Right ventricle myocardium superior (tissue), 1 donor: ENCODE results near the gene NGRN. TPM values are rescaled to one million over a fixed set of nuclear protein-coding genes. Genes with fewer than 3 reads are reported as not detected.
"Not testable (repeated sequence)": the region's sequence is repeated elsewhere in the genome, so short reads cannot be mapped to it uniquely, and the experiment has no call there.

Experiments used
- ATAC-seq: fragments of 200-7000 bp; cut with Tn5 transposase; one replicate; pipeline ENCODE4 v1.9.1; 2020; ENCODE audit warnings: mild to moderate bottlenecking; ENCODE audit not compliant: poor library complexity
- DNase-seq: peaks from one replicate; pipeline ENCODE4 v3.0.0-alpha.2; 2020
- intact Hi-C: fragments of 100-400 bp; cut with DNase I; formaldehyde crosslinking; loops from one replicate; pipeline ENCODE4 v1.11.2; 2022
- total RNA-seq: library from RNA; stranded (reverse); fragmentation: NEBNext Ultra II Directional; extraction: Animal tissue kit (Norgen Biotek cat#: 25700); gene quantifications from one replicate; pipeline ENCODE4 v1.2.1, GENCODE V29; 2021
- donor health status: DM: no; HTN: yes; CAD: no; lungs with severe emphysema.

Gene NGRN
- total RNA-seq, 1 donor from 2014 or later, result 122 TPM

- ATAC-seq (no peak), DNase-seq (no peak)
- intact Hi-C loops, result no loop called here
Observed at GRCh38 chr15:90266485-90266884, 1.0 kb downstream of the NGRN start.

DNA sequence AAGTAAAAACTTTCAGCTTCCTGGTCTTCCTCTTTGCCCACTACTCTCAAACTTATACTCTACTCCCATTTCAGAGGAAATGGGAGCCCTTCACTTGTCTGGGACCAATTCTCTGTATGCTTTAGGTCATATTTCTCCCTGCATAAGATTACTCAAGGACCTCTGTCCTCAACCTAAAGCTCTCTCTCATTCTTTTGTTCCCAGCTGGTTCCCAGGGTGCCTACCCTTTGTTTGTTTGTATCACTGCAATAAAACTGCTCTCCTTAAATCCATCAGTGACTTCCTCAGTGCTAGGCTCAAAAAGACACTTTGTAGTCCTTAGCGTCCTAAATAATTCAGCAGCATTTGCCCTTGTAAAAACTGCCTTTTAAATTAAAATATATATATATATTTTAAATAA is 2.9 kb downstream of the NGRN start:
- ATAC-seq, result no peak
- intact Hi-C loops, result no loop called here
- DNase-seq, result no peak

DNA sequence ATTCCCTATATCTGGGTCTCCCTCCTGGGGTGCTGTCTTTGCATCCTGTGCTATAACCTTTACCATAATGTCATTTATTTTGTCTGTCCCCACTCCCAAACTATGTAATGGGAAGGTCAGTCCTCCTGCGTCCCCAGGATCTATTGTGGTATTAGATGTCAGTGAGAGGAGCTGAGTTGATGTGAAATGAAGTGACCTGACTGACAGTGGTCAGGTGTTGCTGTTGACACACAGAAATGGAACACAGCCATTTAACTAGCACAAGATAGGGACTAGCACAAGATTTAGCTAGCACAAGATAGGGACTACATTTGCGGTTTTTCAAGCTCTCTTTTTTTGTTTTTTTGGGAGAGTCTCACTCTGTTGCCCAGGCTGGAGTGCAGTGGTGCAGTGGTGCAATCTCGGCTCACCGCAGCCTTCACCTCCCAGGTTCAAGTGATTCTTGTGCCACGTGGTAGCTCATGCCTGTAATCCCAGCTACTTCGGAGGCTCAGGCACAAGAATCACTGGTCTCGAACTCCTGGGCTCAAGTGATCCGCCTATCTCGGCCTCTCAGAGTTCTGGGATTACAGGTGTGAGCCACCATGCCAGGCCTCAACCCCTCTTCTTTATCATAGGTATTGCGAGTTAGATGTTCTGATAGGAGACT is 5.2 kb downstream of the NGRN start:
- DNase-seq, result no peak
- intact Hi-C loops, result no loop called here
- no peak for ATAC-seq

GRCh38 chr15:90271459-90272166 is 6.1 kb downstream of the NGRN start:
- no peak for DNase-seq
- intact Hi-C loops, result no loop called here

DNA sequence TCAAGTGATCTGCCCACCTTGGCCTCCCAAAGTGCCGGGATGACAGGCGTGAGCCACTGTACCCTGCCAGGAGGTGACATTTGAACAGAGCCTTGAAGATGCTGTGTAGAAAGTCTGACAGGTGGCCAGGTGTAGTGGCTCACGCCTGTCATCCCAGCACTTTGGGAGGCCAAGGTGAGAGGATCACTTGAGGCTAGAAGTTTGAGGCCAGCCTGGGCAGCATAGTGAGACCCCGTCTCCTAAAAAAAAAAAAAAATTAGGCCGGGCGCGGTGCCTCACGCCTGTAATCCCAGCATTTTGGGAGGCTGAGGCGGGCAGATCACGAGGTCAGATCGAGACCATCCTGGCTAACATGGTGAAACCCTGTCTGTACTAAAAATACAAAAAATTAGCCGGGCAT is 13.0 kb downstream of the NGRN start:
- intact Hi-C loops, ATAC-seq, DNase-seq: not testable (repeated sequence)

More at GRCh38 chr15:90271459-90272166, 6.1 kb downstream of the NGRN start:
- ATAC-seq, result peak; percentile 64

- ATAC-seq, intact Hi-C loops, DNase-seq: not testable (repeated sequence)
Observed at GRCh38 chr15:90280743-90281142, 15.3 kb downstream of the NGRN start.

- intact Hi-C loops, DNase-seq, ATAC-seq: not testable (repeated sequence)
Observed at GRCh38 chr15:90281637-90282036, 16.2 kb downstream of the NGRN start.

- intact Hi-C loops, result no loop called here
Observed at GRCh38 chr15:90286678-90287077, 21.2 kb downstream of the NGRN start.

GRCh38 chr15:90287101-90287500 is 21.6 kb downstream of the NGRN start:
- DNase-seq (no peak), ATAC-seq (no peak)
- intact Hi-C loops, result no loop called here

More at GRCh38 chr15:90286678-90287077, 21.2 kb downstream of the NGRN start:
- no peak for ATAC-seq
- DNase-seq, result no peak

- DNase-seq, result no peak
- intact Hi-C loops, result no loop called here
- ATAC-seq, result no peak
Observed at GRCh38 chr15:90287946-90288345, 22.5 kb downstream of the NGRN start.

- ATAC-seq (no peak), DNase-seq (no peak)
- intact Hi-C loops, result no loop called here
Observed at GRCh38 chr15:90291679-90292356, 26.3 kb downstream of the NGRN start.

GRCh38 chr15:90293040-90293810 is 27.8 kb downstream of the NGRN start:
- intact Hi-C loops, result not testable (repeated sequence)
- ATAC-seq (peak; percentile 46), DNase-seq (peak; percentile 79)

DNA sequence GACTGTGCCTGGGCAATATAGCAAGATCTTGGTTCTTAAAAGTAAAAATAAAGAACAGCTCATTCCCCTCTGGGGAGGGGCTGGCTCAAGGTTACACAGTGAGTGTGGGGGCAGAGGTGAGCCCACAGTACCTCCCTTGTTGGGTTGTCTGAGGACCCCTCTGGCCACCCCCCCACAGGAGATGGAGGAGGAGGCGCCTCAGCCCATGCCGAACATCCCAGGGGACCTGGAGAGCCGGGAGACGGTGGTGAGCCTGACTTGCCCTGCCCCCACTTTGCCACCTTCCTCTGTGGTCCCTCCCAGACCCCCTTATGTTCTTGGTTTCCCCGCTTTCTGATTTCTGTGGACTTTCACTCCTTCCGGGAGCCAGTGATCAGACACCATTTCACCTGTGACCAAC is 28.7 kb downstream of the NGRN start:
- intact Hi-C loops, result no loop called here
- DNase-seq (no peak), ATAC-seq (no peak)

- DNase-seq (no peak), ATAC-seq (no peak)
- intact Hi-C loops, result no loop called here
Observed at GRCh38 chr15:90294601-90295269, 29.3 kb downstream of the NGRN start.

- intact Hi-C loops, result no loop called here
- ATAC-seq, result peak; percentile 22
- DNase-seq, result no peak
Observed at GRCh38 chr15:90295270-90295648, 29.8 kb downstream of the NGRN start.

- ATAC-seq, DNase-seq, intact Hi-C loops: not testable (repeated sequence)
Observed at GRCh38 chr15:90296316-90296884, 30.9 kb downstream of the NGRN start.

- no peak for DNase-seq
- intact Hi-C loops, result no loop called here
Observed at GRCh38 chr15:90297021-90297420, 31.5 kb downstream of the NGRN start.

GRCh38 chr15:90300541-90300940 is 35.1 kb downstream of the NGRN start:
- DNase-seq (no peak), ATAC-seq (no peak)
- intact Hi-C loops, result no loop called here

More at GRCh38 chr15:90297021-90297420, 31.5 kb downstream of the NGRN start:
- no peak for ATAC-seq
